HG02642 (cell line): ENCODE results near the gene SGPP1.
"Not testable (repeated sequence)": the region's sequence is repeated elsewhere in the genome, so short reads cannot be mapped to it uniquely, and the experiment has no call there.

Experiments used
- ATAC-seq: cut with Tn5 transposase; IDR thresholded peaks from one replicate; pipeline ENCODE4 v1.9.1; 2021; ENCODE audit warnings: mild to moderate bottlenecking; ENCODE audit not compliant: unreplicated experiment, poor library complexity

SGPP1 gene

DNA sequence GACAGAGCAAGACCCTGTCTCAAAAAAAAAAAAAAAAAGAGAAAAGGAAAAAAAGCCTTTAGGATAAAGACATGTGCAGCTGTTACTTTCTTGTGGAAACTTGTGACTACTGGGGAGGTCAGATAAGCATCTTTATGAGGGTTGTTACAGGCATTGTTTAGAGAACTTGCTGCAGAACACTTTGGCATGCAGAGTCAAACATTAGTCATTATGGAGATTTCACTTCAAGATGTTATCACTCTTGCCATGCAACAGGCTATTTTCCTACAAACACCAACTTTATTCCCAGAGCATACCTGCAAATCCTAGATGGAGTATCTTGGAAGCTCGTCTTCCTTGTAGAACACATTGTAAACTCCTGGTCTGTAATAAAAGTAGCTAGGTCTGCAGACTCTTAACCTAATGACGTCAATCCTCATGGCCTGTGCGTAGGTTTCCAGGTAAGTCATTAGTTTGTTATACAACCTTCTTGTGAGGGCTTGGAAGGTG, 49.9 kb downstream of the SGPP1 start:
- ATAC-seq, result no peak

DNA sequence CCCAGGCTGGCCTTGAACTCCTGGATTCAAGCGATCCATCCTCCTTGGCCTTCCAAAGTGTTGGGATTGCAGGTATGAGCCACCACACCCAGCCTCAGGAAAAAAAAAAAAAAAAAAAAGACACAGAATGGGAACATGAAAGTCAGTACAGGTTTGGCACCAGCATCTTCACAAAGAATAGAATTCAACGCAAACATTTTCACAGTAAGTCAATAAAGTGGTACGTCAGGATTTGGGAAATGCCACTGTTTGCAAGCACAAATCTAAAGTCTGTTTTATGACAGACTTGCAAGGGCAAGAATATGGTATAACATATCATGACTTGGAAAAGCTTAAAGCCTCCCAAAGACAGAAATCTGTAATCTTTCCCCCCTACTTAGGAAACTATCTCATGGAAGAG, 51.2 kb downstream of the SGPP1 start:
- no peak for ATAC-seq

DNA sequence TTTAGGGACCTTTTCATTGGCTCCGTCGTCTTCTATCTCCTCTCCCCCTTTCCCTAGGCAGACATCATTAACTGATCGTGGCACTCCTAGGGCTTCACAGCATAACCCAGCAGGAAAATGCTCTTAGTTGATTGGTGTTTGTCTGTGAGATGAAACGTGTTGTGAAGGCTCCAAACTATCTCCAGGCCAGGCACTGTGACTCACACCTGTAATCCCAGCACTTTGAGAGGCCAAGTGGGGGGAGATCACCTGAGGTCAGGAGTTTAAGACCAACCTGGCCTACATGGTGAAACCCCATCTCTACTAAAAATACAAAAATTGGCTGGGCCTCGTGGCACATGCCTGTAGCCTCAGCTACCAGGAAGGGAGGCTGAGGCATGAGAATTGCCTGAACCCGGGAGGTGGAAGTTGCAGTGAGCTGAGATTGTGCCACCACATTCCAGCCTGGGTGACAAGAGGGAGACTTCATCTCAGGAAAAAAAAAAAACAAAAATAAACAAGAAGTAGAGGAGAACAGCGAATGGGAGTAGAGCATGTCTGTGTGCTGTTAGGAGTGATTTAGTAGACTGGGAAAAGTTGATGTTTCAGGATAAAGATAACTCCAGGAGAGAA, 53.9 kb downstream of the SGPP1 start:
- no peak for ATAC-seq

DNA sequence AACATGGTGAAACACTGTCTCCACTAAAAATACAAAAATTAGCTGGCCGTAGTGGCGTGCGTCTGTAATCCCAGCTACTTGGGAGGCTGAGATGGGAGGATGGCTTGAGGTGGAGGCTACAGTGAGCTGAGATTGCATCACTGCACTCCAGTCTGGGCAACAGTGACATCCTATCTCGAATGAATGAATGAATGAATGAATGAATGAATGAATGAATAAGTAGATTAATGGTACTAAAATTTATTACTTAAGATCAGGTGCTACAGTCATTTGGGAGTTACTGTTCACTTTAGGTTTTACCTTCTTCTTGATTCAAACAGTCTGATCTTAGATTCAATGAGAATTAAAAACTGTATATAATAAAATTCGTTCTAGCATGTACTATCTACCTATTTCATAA, 54.6 kb downstream of the SGPP1 start:
- no peak for ATAC-seq

DNA sequence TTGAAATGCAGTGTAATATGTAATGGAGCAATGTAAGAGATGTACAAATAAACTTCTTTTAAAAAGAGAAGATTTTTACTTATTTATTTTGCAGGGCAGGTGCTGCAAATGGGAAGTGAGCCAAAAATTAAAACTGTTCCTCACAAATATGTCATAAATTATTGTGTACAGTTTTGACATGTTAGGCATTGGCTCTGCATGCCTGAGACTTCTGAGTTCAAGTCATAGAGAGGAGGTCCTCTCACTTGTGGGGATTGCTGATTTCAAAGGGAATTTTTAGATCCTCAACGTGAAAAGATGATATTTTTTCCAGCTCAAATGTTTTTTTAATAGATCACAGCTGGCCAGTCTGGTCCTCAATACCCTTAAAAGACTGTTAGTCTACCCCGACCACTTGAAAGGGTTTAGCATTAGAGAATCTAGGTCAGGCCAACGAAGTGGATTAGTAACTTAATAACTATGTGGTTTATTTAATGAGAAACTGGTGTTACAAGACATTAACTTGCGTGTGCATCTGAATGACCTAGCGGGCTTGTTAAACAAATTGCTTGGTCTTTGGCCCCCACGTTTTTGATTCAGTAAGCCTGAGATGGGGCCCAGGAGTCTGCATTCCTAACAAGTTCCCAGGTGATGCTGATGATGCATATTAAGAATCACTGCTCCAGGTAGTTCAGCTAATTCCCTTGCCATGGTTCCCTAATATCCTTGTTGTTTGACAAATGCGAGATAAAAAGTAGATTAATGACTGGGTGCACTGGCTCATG, 55.3 kb downstream of the SGPP1 start:
- peak; percentile 77 for ATAC-seq

DNA sequence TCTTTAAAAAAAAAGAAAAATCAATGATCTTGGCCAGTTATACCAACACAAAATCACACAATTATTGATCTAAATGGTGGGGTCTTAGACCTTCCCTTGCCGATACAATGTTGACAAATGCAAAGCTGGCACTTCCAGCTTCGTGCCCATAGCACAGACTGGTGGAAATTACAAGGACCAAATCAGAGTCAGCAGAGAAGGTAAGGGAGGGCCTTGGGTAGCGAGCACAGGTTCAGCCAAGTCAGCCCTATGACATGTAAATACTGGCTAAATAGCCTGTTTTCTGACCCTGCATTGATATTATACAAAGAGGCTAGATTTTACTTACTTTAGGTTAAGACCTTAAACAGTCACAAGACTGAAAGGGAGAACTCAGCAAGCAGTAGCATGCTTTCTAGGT, 55.9 kb downstream of the SGPP1 start:
- ATAC-seq, result peak; percentile 21

DNA sequence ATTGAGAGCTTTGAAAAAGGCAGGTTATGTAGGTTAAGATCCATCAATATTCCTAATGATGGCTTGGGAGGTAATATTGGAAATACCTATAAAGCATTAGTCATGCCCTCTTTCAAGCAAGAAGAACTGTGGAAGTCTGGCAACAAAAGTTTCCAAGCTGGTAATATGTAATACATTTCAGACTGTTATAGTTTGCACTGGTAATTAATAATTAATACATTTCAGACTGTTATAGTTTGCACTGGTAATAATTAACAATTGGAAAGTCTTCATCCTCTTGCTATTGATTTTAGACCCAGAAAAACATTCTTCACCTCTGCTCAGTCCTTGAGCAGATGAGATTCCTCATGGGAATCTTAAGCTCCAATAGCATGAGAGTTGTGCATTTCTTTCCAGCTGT, 57.2 kb downstream of the SGPP1 start:
- ATAC-seq, result no peak

DNA sequence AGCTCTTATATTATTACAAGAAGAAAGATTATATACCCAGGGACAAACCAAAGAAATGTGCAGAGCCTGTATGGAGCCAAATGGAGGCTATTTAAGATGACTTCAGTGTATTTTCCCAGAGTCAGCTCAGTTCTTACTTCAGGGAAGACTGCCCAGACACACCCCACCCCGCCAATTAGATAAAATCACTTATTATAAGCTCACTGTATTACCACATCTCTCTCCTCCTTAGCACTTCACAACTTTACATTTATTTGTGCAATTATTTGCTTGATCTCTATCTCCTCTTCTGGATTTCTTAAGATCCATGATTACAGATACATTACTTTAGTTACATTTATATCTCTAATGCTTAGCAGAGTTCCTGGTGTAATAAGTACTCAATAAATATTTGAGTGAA, 61.5 kb downstream of the SGPP1 start:
- no peak for ATAC-seq

DNA sequence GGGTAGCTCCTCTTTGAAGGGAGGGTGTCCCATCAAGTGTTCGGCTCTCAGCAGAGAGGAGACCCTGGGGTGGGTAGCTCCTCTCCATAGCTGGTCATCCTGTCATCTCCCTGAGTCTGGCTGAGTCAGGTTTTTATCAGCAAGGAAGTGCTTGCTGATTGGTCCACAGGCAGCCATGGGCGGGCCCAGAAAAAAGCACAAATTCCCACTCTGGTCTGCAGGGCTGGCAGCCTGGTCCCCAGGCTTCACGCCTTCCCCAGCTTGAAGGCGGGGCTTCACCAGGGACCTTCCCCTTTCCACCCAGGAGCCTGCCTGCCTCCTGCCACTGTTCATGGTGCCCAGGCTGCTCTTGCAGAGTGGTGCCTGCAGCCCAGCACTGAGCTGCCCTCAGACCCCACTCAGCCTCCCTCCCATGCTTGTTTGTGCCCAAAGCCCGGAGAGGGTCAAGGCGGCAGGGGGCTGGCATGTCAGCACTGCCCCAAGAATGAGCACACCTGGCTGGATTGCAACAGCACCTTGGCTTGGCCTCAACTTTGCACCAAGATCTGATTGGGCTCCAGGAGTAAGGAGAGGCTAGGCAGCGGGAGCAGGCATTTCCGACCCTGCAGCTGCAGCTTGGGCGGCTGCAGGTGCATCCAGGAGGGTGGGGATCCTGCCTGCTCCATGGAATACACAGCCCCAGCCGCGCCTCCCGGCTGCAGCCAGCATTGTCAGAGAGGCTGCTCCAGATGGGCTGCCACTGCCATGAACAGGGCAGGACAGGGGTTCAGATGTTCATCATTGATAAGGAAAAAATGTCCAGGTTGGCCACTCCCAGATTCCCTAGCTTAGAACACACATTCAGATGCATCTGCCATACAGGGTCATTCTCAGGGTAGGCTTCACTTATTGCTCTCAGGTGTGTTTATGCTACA, 64.2 kb downstream of the SGPP1 start:
- ATAC-seq, result no peak

DNA sequence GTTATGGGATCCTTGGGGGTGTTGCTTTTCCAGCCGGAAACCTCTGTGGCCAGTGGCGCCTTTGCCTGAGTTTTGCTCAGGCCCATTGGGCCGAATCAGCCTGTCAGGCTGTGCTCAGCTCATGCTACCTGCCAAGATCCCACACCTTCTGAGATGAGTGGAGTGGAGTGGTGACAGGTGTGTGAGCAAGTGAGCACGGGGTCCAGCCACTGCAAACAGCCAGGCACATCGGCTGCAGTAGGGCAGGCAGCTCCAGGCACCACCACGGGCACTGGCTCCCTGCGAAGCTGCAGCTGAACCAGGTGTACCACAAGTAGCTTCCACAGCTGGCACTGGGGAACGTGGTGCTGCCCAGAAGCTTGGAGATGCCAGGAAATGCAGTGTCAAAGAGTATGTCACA, 65.1 kb downstream of the SGPP1 start:
- no peak for ATAC-seq

DNA sequence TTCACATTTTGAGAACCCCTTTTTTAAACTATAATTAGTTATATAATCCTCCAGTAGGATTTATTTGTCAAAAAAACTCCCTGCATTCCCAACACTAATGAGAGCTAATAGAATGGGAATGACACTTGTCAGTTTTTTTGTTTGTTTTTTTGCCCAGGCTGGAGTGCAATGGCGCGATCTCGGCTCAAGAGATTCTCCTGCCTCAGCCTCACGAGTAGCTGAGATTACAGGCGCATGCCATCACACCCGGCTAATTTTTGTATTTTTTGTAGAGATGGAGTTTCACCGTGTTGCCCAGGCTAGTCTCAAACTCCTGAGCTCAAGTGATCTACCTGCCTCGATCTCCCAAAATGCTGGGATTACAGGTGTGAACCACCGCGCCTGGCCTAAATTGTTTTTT, 66.0 kb downstream of the SGPP1 start:
- ATAC-seq, result not testable (repeated sequence)

DNA sequence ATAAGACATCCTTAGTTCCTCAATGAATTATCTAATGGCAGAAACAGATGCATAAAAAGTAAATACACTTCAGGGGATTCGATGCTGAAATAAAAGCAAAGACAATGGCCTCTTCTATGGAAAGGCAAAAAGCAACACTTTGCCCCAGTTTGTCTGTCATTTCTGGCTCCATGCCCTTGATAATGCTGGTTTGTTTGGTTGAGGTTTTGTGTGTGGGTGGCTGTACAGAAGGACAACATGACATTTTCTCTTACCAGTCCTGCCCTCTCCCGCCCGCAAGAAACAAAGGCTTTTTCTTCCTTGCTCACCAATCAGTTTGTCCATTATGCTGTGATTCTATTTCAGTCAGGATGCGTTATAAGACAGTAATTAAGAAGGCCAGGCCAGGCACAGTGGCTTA, 68.1 kb downstream of the SGPP1 start:
- no peak for ATAC-seq

DNA sequence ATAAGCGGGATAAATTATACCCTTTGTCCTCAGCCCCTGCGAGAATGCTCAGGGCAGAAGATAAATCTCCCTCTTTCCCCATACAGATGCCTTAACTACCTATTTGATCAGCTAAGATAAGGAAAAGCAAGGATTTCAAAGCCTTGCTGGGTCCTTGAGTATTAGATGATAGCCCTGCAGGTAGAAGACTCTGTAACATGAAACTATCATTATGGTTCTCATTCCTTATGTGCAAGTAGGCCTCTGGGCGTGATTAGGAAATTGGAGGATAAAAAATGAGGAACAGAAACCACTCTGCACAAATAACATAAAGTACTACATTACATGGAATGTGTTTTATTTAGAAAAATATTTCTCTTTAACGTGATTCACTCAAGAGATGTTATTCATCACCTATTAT, 71.7 kb downstream of the SGPP1 start:
- no peak for ATAC-seq

DNA sequence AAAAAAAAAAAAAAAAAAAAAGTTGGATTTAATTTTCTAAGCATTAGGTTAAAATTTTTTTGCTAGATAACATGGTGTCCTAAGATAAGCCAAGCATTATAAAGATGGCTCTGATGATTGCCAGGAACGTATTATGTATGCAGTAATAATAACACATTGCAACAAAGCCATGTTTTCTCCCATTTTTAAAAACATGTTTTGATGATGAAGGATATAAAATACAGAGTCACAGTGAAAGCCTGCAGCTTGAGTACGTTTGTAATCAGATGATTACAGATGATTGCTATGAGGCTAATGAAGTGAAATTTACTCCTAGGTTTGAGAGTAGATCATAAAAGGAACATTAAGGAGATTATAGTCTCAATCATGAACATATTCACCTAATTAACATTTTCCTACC, 72.9 kb downstream of the SGPP1 start:
- no peak for ATAC-seq

DNA sequence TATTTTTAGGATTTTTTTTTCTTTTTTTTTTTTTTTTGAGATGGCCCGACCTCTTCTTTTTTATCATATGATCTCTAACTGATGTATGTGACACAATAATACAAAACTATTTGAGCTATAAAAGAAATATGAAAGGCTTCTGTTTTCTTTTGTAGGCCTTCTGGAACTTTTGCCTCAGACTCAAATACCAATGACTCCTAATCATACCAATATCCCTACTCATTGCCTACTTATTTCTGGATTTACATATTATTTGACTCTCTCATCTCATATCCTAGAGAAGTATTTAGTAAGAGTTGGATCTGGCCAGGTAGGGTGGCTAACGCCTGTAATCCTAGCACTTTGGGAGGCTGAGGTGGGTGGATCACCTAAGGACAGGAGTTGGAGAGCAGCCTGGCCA, 73.5 kb downstream of the SGPP1 start:
- no peak for ATAC-seq

DNA sequence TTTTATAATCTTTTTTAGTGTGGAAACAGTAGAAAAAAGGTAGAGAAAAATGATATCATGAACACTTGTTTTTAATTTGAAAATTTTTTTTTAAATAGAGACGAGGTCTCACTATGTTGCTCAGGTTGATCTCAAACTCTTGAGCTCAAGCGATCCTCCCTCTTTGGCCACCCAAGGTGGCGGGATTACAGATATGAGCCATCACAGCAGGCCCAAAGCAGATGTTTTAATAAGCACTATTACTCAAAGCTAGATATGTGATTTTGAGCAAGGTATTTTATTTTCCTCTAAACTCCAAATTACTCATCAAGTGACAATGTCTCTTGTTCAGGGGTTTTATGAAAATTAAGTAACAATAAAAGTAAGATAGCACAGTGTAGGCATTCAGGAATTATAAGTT, 75.5 kb downstream of the SGPP1 start:
- ATAC-seq, result no peak

DNA sequence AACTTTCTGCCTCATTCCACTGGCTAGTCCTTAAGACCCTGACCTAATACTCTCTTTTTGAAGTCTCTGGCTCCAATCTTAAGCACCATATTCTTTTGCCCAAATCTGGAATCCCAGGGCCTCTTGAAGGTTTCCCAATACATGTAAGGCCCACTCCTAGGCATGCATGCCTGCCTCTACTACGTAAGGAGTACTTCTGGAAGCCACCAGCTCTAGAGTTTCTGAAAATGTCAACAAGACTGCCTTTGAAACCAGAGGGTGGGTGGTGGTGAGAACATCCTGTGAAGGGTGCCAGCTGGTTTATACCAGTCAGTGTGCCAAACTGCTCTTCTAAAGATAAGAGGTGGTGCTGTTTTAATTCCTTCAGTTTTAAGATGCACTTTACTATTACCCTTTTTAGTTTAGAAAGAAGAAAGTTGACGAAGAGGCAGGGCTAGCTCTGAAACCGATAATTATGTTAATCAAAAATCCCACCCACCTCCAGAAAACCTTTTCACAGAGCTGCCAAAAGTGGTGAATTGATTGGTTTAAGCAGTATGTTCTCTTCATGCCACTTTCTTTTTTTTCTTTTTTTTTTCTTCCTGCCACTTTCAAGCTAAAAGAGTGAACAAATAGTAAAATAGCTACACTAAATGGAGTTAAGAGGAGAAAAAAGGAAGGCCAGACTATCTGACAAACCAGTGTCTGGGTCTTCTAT, 77.5 kb downstream of the SGPP1 start:
- peak; percentile 53 for ATAC-seq

DNA sequence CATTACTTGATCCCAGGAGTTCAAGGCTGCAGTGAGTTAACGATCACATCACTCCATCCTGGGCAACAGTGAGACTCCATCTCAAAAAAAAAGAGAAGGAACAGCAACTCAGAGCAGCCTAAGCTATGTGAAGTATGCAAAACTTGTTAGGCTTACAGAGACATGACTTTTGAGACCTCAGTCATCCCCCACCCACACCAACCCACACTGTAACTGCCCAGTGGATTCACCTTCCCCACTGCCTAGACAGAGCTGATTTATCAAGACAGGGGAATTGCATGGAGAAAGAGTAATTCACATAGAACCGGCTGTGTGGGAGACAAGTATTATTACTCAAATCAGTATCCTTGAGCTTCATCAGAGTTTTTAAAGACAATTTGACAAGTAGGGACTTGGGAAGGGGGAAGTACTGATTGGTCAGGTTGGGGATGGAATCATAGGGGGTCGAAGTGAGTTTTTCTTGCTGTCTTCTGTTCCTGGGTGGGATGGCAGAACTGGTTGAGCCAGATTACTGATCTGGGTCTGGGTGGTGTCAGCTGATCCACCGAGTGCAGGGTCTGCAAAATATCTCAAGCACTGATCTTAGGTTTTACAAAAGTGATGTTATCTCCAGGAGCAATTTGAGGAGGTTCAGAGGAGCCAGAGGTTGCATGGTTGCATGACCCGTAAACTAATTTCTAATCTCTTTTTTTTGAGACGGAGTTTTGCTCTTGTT, 80.0 kb downstream of the SGPP1 start:
- no peak for ATAC-seq

DNA sequence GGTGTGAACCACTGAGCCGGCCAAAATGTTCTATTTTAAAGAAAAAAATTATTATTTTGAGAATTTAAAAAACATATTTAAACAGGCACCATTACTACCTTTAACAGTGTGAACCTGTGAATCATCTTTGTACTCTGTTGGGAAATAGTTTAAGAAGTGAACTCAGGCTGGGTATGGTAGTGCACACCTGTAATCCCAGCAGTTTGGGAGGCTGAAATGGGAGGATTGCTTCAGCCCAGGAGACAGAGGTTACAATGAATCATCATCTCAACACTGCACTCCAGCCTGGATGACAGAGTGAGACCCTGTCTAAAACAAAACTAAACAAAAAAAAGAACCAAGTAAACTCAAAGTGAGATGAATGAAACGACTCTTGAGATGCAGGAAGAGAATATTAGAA, 83.1 kb downstream of the SGPP1 start:
- ATAC-seq, result no peak
